ENCODE results near the gene KIF6. TPM values are rescaled to one million over a fixed set of nuclear protein-coding genes. Genes with fewer than 3 reads are reported as not detected.

The KIF6 gene
- total RNA-seq, 4 donors from 2014 or later: 0.14 to 46.6 (median 0.48) TPM; not detected in 1

DNA sequence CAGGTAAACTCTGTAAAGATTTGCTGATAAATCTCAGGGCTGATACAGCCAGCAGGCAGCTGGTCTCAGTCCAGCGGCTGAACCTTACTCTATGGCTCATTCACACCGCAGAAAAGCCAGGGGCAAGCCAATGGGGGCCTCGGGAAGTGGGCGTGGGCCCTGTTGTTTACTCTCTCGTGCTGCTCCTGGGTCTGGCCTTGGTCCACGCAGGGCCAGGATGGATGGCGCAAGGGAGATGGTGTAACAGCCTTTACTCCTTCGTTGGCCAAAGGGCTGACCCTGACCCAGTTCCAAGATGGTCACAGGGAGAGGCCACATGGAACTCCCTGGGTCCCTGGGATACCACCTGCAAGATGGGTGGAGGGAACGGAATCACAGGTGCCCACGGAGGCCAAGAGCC lies 427.1 kb downstream of the KIF6 start:
- H3K9me3 ChIP-seq: no peaks in the 10 kb centered on the region
- H3K4me1 ChIP-seq: peaks cover 0 to 5% (median 2%) of the 10 kb centered on the region in 4 donors
- no peak for DNase-seq
- intact Hi-C loops (cut with DNase I; ENCODE audit: low total_unique reads) (no loop called here), in situ Hi-C loops (cut with MboI; ENCODE audit: low pct_ligation_motif_present in 1 of 4, low pct_unique_long_range_greater_than_20kb in 1 of 4, low sequenced_read_pairs in 3 of 4) (no loop called here)
- no peaks in the 10 kb centered on the region for H3K27me3 ChIP-seq
- H3K27ac ChIP-seq: no peak overlapping the region
- H3K36me3 ChIP-seq: no peaks in the 10 kb centered on the region
- no peak overlapping the region for H3K4me3 ChIP-seq
- no peak for TF ChIP-seq POLR2AphosphoS5 (IDR thresholded peaks at IDR 0.05)
- no peak for TF ChIP-seq EP300 (IDR thresholded peaks at IDR 0.05; ENCODE audit: low read depth)
- 51% methylated on average over 10 of the region's 10 CpGs; no CpG with 5 or more reads in 1 of the 2 donors for WGBS, 2 donors (ENCODE audit: low coverage in 1 of 2)

DNA sequence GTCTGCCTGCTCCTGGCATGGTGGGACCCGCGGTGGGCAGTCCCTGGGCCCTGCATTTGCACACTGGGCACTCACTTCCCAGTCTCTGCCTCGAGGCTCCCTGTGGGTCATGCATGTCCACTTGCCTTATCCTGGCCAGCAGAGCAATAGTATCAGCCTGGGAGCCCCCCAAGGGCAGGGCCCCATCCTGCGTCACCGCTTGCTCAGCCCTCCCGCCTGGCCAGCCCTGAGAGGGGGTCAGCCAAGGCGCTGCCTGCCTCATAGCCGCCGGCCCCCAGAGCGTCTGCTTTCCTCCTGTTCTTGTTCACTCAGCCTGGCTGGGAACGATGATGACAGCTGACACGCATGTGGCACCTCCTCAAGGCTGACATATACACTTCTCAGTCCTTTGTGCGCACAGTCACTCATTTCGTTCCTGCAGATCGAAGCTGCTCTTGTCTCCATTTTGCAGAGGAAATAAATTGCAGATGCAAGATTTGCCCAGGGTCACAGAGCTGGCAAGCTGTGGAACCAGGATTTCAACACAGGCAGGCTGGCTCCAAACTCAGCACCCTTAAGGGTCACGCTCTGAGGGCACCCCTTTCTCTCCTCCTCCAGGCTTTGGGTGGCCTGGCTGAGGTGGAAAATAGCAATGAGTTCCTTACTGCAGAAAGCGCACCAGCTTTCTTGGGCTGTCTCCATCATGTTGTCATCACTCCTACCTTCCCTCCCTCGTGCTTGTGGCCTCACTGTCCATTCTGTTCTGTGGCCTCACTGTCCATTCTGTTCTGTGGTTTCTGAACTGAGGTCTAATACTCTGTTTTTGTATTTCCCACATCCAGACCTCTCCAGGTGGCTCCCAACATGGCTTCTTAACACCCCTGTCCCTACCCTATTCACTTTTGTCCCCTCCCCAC lies 428.2 kb downstream of the KIF6 start:
- DNase-seq: no peak
- in situ Hi-C loops (cut with MboI; ENCODE audit: low pct_ligation_motif_present in 1 of 4, low pct_unique_long_range_greater_than_20kb in 1 of 4, low sequenced_read_pairs in 3 of 4): no loop called here
- no peak overlapping the region for H3K27ac ChIP-seq

DNA sequence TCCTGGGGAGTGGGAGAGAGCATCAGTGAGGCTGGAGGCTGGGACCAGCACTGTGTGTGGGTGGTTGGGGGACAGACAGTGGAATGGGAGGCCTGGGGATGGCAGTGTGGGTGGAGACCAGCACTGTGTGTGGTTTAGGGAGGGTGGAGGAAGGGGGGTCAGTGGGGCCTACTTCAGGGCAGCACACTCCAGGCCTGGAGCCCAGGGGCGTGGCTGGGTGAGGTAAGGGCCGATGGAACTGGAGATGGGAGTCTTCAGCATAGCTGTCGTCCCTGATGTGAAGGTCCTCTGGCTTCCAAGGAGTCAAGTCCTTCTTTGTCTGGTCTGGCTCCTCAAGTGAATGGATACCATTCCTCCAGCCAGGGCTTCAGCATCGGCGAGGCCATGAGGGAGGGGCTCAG lies 429.6 kb downstream of the KIF6 start:
- DNase-seq: no peak
- TF ChIP-seq, protein P1, sequence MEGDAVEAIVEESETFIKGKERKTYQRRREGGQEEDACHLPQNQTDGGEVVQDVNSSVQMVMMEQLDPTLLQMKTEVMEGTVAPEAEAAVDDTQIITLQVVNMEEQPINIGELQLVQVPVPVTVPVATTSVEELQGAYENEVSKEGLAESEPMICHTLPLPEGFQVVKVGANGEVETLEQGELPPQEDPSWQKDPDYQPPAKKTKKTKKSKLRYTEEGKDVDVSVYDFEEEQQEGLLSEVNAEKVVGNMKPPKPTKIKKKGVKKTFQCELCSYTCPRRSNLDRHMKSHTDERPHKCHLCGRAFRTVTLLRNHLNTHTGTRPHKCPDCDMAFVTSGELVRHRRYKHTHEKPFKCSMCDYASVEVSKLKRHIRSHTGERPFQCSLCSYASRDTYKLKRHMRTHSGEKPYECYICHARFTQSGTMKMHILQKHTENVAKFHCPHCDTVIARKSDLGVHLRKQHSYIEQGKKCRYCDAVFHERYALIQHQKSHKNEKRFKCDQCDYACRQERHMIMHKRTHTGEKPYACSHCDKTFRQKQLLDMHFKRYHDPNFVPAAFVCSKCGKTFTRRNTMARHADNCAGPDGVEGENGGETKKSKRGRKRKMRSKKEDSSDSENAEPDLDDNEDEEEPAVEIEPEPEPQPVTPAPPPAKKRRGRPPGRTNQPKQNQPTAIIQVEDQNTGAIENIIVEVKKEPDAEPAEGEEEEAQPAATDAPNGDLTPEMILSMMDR (IDR thresholded peaks at IDR 0.05): no peak
- TF ChIP-seq POLR2AphosphoS5 (IDR thresholded peaks at IDR 0.05) (no peak), EP300 (IDR thresholded peaks at IDR 0.05; ENCODE audit: low read depth) (no peak), POLR2A (IDR thresholded peaks at IDR 0.05) (no peak)
- no peak overlapping the region for H3K27ac ChIP-seq
- in situ Hi-C loops (cut with MboI; ENCODE audit: low pct_ligation_motif_present in 1 of 4, low pct_unique_long_range_greater_than_20kb in 1 of 4, low sequenced_read_pairs in 3 of 4) (no loop called here), intact Hi-C loops (cut with DNase I; ENCODE audit: low total_unique reads) (no loop called here)
- no peak overlapping the region for H3K4me3 ChIP-seq
- 51 to 60% methylated on average over 1 to 5 of the region's 5 CpGs for WGBS, 2 donors (ENCODE audit: low coverage in 1 of 2)
- no peaks in the 10 kb centered on the region for H3K9me3 ChIP-seq
- no peaks in the 10 kb centered on the region for H3K4me1 ChIP-seq
- no peaks in the 10 kb centered on the region for H3K36me3 ChIP-seq
- no peaks in the 10 kb centered on the region for H3K27me3 ChIP-seq

More for the DNA sequence above, 428.2 kb downstream of the KIF6 start:
- no peaks in the 10 kb centered on the region for H3K36me3 ChIP-seq
- no peaks in the 10 kb centered on the region for H3K27me3 ChIP-seq
- TF ChIP-seq, protein P1 (IDR thresholded peaks at IDR 0.05): no peak
- TF ChIP-seq POLR2AphosphoS5 (IDR thresholded peaks at IDR 0.05): no peak
- TF ChIP-seq EP300 (IDR thresholded peaks at IDR 0.05; ENCODE audit: low read depth): no peak
- TF ChIP-seq POLR2A (IDR thresholded peaks at IDR 0.05): no peak
- no peaks in the 10 kb centered on the region for H3K4me1 ChIP-seq
- intact Hi-C loops (cut with DNase I; ENCODE audit: low total_unique reads): no loop called here
- WGBS, 2 donors (ENCODE audit: low coverage in 1 of 2): 61 to 87% methylated on average over 10 to 18 of the region's 18 CpGs
- no peaks in the 10 kb centered on the region for H3K9me3 ChIP-seq
- no peak overlapping the region for H3K4me3 ChIP-seq

DNA sequence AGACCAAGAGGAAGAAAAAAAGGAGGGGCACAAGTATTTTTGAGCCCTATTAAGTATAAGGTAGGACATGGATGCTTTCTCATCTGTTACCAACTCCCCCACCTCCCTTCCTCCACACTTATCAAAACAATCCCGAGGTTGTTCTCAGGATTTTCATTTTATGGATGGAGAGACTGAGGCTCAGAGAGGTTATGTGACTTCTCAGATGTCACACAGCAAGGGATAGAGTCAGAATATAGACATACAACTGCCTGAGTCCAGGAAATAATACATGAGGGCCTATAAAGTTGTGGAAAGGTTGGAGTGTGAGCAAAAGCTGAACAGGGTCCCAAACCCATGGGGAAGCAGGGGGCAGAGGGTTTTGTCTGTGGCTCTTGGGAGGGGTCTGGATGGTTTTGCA lies 430.3 kb downstream of the KIF6 start:
- H3K27ac ChIP-seq: no peak overlapping the region
- WGBS, 2 donors (ENCODE audit: low coverage in 1 of 2): 63 to 67% methylated on average over 1 of the region's 1 CpG
- intact Hi-C loops (cut with DNase I; ENCODE audit: low total_unique reads): no loop called here
- no peaks in the 10 kb centered on the region for H3K9me3 ChIP-seq
- no peak for DNase-seq
- no peaks in the 10 kb centered on the region for H3K27me3 ChIP-seq
- no peak for TF ChIP-seq POLR2AphosphoS5 (IDR thresholded peaks at IDR 0.05)
- no peak for TF ChIP-seq POLR2A (IDR thresholded peaks at IDR 0.05)
- TF ChIP-seq, protein P1 (IDR thresholded peaks at IDR 0.05): no peak
- no peak for TF ChIP-seq EP300 (IDR thresholded peaks at IDR 0.05; ENCODE audit: low read depth)
- H3K4me1 ChIP-seq: no peaks in the 10 kb centered on the region
- no peak overlapping the region for H3K4me3 ChIP-seq
- no peaks in the 10 kb centered on the region for H3K36me3 ChIP-seq
- in situ Hi-C loops (cut with MboI; ENCODE audit: low pct_ligation_motif_present in 1 of 4, low pct_unique_long_range_greater_than_20kb in 1 of 4, low sequenced_read_pairs in 3 of 4): no loop called here
